HG02852 (cell line): ENCODE measurements around the gene PPP3CA.

ENCODE experiments used
- ATAC-seq: cut with Tn5 transposase; IDR thresholded peaks from one replicate; pipeline ENCODE4 v1.9.1; 2021; ENCODE audit warnings: mild to moderate bottlenecking, moderate library complexity; ENCODE audit not compliant: unreplicated experiment

The PPP3CA gene

GRCh38 chr4:101289306-101289705 is 58.0 kb downstream of the PPP3CA start:
- no peak for ATAC-seq

GRCh38 chr4:101288365-101289145 is 58.8 kb downstream of the PPP3CA start:
- no peak for ATAC-seq

GRCh38 chr4:101287324-101287723 is 60.0 kb downstream of the PPP3CA start:
- no peak for ATAC-seq

DNA sequence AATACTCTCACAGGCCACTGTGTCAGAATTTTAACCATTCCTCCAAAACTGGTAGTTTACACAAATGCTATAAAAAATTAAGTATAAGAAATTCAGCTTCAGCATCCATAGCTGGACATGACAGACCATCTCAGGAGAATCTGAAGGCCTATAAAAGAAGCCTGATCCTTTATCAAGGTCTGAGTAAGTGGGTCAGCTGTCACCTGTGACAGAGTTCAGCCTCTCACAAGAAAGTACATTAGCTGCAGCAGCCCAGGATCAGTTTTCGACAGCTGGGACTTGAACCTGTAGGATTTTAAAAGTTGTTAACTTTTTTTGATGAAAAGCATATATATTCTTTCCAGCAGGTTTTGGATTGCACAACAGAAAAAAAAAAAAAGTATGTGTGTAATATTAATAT is 60.7 kb downstream of the PPP3CA start:
- ATAC-seq, result no peak

GRCh38 chr4:101285985-101286384 is 61.3 kb downstream of the PPP3CA start:
- no peak for ATAC-seq

DNA sequence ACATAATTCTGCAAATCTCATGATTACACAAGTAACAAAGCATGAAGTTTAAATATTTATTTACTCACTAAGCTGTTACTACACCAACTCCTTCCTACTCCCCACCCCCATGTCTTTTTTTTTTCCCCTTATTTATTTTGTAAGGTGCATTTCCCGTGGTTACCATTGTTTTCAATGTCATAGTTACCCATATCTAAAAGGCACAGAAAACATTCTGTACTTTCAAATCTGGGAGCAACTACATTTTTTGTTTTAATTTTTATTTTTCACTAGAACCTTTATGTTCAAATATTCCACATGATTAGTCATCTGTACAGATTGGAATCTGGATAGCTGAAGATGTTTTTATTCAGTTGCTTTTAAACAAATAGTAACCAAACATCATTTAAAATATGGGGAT is 62.8 kb downstream of the PPP3CA start:
- ATAC-seq, result no peak

DNA sequence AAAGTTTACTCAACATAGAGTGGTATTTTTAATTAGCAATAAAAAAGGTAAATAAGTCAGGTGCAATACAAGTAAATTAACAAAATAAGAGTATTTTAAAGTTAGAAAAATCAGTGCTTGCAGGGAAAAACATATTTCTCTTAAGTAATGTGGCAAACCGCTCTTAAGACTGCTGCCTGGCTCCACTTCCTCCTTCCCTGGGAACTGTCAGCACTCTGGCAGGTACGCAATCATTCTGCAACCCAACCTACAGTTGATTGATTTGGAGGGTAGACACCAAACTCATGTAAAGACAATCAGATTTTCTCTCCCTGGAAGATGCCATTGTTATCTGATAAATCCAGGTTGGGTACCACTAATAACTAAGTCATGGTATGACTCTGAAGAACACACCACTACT is 63.9 kb downstream of the PPP3CA start:
- no peak for ATAC-seq

- ATAC-seq, result peak; percentile 58
Measured at GRCh38 chr4:101282076-101282844, 65.1 kb downstream of the PPP3CA start.

- ATAC-seq, result no peak
Measured at GRCh38 chr4:101280866-101281600, 66.3 kb downstream of the PPP3CA start.

- peak; percentile 79 for ATAC-seq
Measured at GRCh38 chr4:101279377-101279871, 67.9 kb downstream of the PPP3CA start.

DNA sequence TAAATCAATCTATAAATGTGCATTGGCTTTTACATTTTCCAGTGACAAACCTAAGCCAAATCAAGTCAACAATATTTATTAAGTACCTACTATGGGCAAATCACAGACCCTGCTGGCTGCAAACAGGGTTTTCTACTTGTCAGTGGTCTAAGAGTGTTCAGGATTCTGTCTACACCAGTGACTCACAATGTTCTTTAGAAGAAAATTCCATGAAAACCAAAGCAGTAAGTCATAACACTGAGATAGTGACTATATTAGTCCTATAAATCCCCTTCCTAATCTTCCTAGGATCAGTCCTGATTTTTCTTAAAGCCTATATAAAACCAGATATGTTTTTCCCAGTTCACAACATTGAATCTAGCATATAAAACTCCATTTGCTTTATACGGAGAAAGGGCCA is 69.7 kb downstream of the PPP3CA start:
- no peak for ATAC-seq

DNA sequence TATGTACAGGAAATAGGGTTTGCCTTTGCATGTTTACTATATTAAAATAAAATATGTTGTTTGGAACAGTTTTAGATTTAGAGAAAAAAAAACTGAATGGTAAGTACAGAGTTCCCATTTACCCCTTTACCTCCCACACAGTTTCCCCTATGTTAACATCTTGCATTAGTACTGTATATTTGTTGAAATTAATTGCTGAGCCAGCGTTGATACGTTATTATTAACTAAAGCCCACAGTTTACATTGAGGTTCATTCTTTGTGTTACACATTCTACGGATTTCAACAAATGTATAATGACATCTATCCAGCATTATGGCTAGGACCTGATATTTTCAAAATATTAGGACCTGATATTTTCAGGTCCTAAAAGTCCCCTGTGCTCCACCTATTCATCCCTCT is 70.7 kb downstream of the PPP3CA start:
- no peak for ATAC-seq

DNA sequence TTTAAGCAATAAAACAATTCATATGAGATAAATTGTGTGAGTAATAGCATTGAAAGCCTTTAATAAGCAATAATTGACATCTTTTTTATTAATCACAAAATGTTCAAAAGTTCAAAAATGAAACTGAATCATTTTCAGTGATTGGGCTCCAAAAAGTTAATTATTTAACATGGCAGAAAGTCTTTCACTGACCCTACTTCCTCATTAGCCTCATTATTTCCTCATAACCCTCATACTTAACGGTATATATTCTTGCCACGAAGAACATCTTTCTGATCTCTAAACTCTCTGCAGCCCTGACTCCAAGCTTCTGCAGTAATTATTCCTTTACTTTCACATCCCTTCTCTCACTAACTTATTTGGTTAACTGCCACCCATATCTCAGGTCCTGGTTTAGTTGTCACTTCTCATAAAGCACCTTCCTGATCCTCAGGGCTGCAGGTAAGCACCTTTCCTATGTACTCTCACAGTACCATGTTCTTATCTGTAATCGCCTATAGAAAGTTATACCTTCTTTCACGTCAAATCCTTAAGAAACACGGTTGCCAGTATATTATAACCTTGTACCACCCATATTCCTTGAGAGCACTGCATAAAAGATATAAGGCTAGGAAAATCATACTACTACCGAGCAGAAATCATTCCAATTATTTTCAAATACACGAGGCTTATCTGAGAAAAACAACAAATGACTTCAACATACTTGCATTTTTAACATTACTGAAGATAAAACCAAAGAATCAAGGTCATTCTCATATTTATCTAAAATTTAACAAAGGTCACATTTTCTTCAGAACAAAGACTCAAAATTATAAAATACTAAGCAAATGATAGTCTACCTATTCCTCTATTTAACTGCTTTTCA is 72.2 kb downstream of the PPP3CA start:
- no peak for ATAC-seq

DNA sequence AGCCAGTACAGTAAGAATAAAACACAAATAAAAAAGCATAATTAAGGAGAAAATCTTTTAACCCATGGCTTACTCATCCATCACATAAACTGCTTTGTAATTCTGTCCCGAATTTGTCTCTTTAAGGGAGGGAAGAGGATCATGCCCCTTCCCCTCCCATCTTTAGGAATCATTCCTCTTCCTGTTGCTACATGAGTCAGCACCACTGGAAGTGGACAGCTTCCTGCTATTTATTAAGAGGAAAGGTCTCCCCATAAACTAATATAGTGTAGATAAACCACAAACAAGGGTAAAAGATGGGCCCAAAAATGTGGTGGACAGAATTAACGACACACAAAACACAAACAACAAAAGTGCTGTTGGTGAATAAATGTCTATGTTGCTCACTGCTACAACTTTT is 75.8 kb downstream of the PPP3CA start:
- ATAC-seq, result no peak

DNA sequence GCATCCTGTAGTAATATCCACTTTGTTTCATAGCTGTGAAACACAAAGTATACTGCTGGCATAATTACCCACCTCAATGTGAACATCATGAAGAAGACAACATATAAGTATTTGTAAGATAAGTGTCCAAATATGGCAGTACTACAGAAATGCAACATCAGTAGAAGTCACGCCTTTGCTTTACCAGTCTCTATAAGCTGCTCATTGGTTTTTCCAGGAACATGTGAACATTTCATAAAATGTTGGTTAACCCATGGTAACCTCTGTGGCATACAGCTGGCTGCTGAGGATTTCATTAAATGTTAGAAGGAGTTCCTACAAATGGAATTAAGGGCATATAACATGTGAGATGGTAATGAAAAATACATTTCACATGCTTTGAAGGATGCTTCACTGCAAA is 77.6 kb downstream of the PPP3CA start:
- no peak for ATAC-seq

DNA sequence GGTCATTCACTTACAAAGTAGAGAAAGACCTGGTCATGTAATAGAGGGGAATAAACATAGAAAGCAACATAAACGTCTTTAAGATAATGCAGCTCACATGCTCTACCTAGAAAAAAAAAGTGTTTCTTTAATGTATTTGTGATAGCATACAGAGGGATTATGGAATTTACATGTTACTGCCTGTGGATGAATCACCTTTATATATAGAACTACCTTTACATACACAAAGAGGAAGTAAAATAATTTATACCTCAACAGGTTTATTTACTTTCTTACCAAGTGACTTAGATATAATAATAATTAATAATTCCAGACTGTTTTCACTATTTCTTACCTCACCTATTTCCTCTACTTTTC is 81.5 kb downstream of the PPP3CA start:
- no peak for ATAC-seq

DNA sequence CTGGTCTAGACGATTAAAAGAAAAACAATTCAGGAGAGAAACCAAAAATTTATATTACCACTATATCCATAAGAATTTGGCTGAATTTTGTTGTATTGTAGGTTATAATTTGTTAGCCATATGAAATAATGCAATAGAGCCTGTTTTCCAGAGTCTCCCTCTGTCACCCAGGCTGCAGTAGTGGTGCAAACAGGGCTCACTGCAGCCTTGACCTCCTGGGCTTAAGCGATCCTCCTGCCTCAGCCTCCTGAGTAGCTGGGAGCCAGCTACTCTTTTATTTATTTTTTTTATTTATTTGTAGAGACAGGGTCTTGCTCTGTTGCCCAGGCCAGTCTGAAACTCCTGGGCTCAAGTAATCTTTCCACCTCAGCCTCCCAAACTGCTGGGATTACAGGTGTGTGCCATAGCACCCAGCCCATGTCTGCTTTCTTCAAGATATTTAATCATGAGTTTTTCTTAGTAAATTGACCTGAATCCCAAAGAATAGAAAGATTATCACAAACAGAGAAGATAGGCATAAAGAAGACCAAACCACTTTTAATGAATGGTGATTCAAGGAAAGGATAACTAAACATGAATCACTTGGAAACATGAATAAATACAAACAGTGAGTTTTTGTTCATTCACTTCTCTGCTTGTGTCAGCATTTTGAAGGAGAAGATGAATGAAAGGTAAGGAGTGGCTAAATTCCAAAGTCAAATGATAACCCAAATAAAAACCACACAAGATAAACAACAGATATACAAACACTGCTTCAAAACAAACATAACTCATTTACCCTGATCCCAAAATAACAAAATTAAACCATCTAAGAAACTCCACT is 82.1 kb downstream of the PPP3CA start:
- ATAC-seq, result no peak

DNA sequence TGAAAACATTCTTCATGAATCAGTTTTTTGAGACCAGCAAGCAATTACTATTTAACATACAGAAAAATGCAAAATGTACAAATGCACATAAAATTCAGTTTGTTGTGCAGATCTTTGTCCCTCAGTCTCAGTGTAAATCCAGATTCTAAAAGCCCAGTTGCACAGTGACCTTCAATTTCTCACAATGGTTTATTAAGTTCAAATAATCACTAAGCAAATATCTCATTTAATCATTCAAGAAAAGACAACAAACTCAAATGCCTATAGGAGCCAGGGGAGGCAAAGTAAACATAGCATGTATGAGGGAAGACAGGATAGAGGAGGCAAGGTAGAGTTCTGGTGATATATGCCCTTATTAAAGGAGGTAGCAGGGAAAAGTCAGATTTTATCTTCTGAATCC is 82.8 kb downstream of the PPP3CA start:
- no peak for ATAC-seq

GRCh38 chr4:101262683-101263082 is 84.6 kb downstream of the PPP3CA start:
- ATAC-seq, result peak; percentile 62

GRCh38 chr4:101259876-101260275 is 87.5 kb downstream of the PPP3CA start:
- ATAC-seq, result peak; percentile 92
